Smooth muscle cell (in vitro differentiated cells): ENCODE measurements around the gene KRTAP12-3. TPM values are rescaled to one million over a fixed set of nuclear protein-coding genes. Genes with fewer than 3 reads are reported as not detected.
A peak's percentile ranks its signal among the peaks of the same experiment; 100 is the strongest.
"Not testable (repeated sequence)": the region's sequence is repeated elsewhere in the genome, so short reads cannot be mapped to it uniquely, and the experiment has no call there.

ENCODE experiments used
- DNase-seq: peaks from one replicate; lab custom pipeline; 2025; ENCODE audit not compliant: unreplicated experiment; lab: John Stamatoyannopoulos, UW
- H2AFZ ChIP-seq: fragments of 200-600 bp; sonication (generic); 2 replicates; pipeline ENCODE4 v1.6.0; 2016; ENCODE audit warnings: antibody characterized with exemption, low read depth, mild to moderate bottlenecking
- H3F3A ChIP-seq: fragments of 200-600 bp; sonication (generic); 2 replicates; pipeline ENCODE4 v1.6.0; 2017; ENCODE audit warnings: antibody characterized with exemption, low read depth
- H3K27ac ChIP-seq: fragments of 200-600 bp; sonication (generic); 2 replicates; pipeline ENCODE4 v1.5.1; 2016; ENCODE audit warnings: low read depth, mild to moderate bottlenecking
- H3K27me3 ChIP-seq: fragments of 200-600 bp; sonication (generic); 2 replicates; pipeline ENCODE4 v1.6.1; 2016; ENCODE audit warnings: low read depth, mild to moderate bottlenecking
- H3K36me3 ChIP-seq: fragments of 200-600 bp; sonication (generic); 2 replicates; pipeline ENCODE4 v1.5.1; 2016; ENCODE audit warnings: low read depth
- H3K4me1 ChIP-seq: fragments of 200-600 bp; sonication (generic); 2 replicates; pipeline ENCODE4 v1.5.1; 2016; ENCODE audit warnings: low read depth
- H3K4me2 ChIP-seq: fragments of 200-600 bp; sonication (generic); 2 replicates; pipeline ENCODE4 v1.6.0; 2016; ENCODE audit warnings: mild to moderate bottlenecking
- H3K4me3 ChIP-seq: fragments of 200-600 bp; sonication (generic); 2 replicates; pipeline ENCODE4 v1.5.1; 2016; ENCODE audit warnings: mild to moderate bottlenecking
- H3K79me2 ChIP-seq: fragments of 200-600 bp; sonication (generic); 2 replicates; pipeline ENCODE4 v1.6.0; 2016; ENCODE audit warnings: low read depth, mild to moderate bottlenecking
- H3K9ac ChIP-seq: fragments of 200-600 bp; sonication (generic); 2 replicates; pipeline ENCODE4 v1.6.0; 2016; ENCODE audit warnings: low read depth
- H3K9me3 ChIP-seq: fragments of 200-600 bp; sonication (generic); replicated peaks from 2 replicates; pipeline ENCODE4 v1.5.1; 2016; ENCODE audit warnings: low read depth
- H4K20me1 ChIP-seq: fragments of 200-600 bp; sonication (generic); 2 replicates; pipeline ENCODE4 v1.6.0; 2016; ENCODE audit warnings: low read depth
- WGBS: methylation state at CpG from one replicate; pipeline ENCODE4 v1.1.7; 2016; ENCODE audit warnings: low lambda C conversion rate; 5-methylcytosine and 5-hydroxymethylcytosine counted together
- polyA plus RNA-seq: library from polyadenylated mRNA; unstranded; fragments of >200 nt; fragmentation: Nextera tagmentation; extraction: Ambion mirVana; gene quantifications from 2 replicates; pipeline ENCODE4 v1.2.1, GENCODE V29; 2016
- total RNA-seq: library from RNA; depleted of rRNA; stranded (reverse); fragments of >200 nt; gene quantifications from 2 replicates; pipeline ENCODE4 v1.2.3, GENCODE V29; 2014
- TF ChIP-seq, protein P1 (sequence below): fragments of 200-600 bp; sonication (generic); IDR thresholded peaks from 2 replicates; pipeline ENCODE4 v1.5.1; 2017; ENCODE audit warnings: borderline replicate concordance, mild to moderate bottlenecking, antibody characterized with exemption; ENCODE audit not compliant: insufficient read depth, poor library complexity, severe bottlenecking

Gene KRTAP12-3
- total and polyA plus RNA-seq, 2 experiments from 2014 or later, result not detected

GRCh38 chr21:44695641-44696040 lies 37.9 kb downstream of the KRTAP12-3 start:
- no peaks in the 10 kb centered on the region for H3K79me2 ChIP-seq
- no peak for DNase-seq
- H3K27me3 ChIP-seq, result no peaks in the 10 kb centered on the region
- H3K27ac ChIP-seq, result no peak overlapping the region
- no peak overlapping the region for H3K9ac ChIP-seq
- no peak overlapping the region for H3K4me3 ChIP-seq
- H3K9me3 ChIP-seq, result no peaks in the 10 kb centered on the region
- peaks cover 14% of the 10 kb centered on the region for H3K4me1 ChIP-seq
- 81% methylated on average over 8 of the region's 8 CpGs for WGBS
- no peaks in the 10 kb centered on the region for H4K20me1 ChIP-seq
- H3F3A ChIP-seq, result peaks cover 15% of the 10 kb centered on the region
- TF ChIP-seq, protein P1, sequence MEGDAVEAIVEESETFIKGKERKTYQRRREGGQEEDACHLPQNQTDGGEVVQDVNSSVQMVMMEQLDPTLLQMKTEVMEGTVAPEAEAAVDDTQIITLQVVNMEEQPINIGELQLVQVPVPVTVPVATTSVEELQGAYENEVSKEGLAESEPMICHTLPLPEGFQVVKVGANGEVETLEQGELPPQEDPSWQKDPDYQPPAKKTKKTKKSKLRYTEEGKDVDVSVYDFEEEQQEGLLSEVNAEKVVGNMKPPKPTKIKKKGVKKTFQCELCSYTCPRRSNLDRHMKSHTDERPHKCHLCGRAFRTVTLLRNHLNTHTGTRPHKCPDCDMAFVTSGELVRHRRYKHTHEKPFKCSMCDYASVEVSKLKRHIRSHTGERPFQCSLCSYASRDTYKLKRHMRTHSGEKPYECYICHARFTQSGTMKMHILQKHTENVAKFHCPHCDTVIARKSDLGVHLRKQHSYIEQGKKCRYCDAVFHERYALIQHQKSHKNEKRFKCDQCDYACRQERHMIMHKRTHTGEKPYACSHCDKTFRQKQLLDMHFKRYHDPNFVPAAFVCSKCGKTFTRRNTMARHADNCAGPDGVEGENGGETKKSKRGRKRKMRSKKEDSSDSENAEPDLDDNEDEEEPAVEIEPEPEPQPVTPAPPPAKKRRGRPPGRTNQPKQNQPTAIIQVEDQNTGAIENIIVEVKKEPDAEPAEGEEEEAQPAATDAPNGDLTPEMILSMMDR, result no peak
- no peak overlapping the region for H2AFZ ChIP-seq
- H3K4me2 ChIP-seq, result no peak overlapping the region
- H3K36me3 ChIP-seq, result no peaks in the 10 kb centered on the region

- no peaks in the 10 kb centered on the region for H3K79me2 ChIP-seq
- no peak overlapping the region for H3K4me3 ChIP-seq
- no peak overlapping the region for H3K27ac ChIP-seq
- H3K27me3 ChIP-seq, result no peaks in the 10 kb centered on the region
- peaks cover 14% of the 10 kb centered on the region for H3K4me1 ChIP-seq
- H3K36me3 ChIP-seq, result no peaks in the 10 kb centered on the region
- 84% methylated on average over 10 of the region's 10 CpGs for WGBS
- H3K9me3 ChIP-seq, result no peaks in the 10 kb centered on the region
- H3K4me2 ChIP-seq, result no peak overlapping the region
- H4K20me1 ChIP-seq, result no peaks in the 10 kb centered on the region
- no peak for DNase-seq
- TF ChIP-seq, protein P1, result no peak
- peaks cover 12% of the 10 kb centered on the region for H3F3A ChIP-seq
- H3K9ac ChIP-seq, result no peak overlapping the region
- H2AFZ ChIP-seq, result no peak overlapping the region
These were observed 38.8 kb downstream of the KRTAP12-3 start for GRCh38 chr21:44696572-44696971.

DNA sequence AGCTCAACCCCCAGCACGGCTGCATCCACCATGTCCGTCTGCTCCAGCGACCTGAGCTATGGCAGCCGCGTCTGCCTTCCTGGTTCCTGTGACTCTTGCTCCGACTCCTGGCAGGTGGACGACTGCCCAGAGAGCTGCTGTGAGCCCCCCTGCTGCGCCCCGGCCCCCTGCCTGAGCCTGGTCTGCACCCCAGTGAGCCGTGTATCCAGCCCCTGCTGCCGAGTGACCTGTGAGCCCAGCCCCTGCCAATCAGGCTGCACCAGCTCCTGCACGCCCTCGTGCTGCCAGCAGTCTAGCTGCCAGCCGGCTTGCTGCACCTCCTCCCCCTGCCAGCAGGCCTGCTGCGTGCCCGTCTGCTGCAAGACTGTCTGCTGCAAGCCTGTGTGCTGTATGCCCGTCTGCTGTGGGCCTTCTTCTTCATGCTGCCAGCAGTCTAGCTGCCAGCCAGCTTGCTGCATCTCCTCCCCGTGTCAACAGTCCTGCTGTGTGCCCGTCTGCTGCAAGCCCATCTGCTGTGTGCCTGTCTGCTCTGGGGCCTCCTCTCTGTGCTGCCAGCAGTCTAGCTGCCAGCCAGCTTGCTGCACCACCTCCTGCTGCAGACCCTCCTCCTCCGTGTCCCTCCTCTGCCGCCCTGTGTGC lies 39.6 kb downstream of the KRTAP12-3 start, which contains the start of gene KRTAP10-12:
TSS of gene KRTAP10-12 (plus strand) at position 1 of the 639 bp plus-strand sequence. CDS start at position 31, 30 bp downstream.
- H3K36me3 ChIP-seq, H2AFZ ChIP-seq, H3K4me3 ChIP-seq, H3F3A ChIP-seq, H4K20me1 ChIP-seq, H3K27me3 ChIP-seq, H3K9me3 ChIP-seq, H3K9ac ChIP-seq, H3K79me2 ChIP-seq, DNase-seq: not testable (repeated sequence)
- 62% methylated on average over 17 of the region's 21 CpGs for WGBS
- peak within 1 kb of the TSS; percentile 34 for H3K4me2 ChIP-seq
- H3K4me1 ChIP-seq, result peaks cover 14% of the 10 kb centered on the region
- peak within 1 kb of the TSS; percentile 35 for H3K27ac ChIP-seq

DNA sequence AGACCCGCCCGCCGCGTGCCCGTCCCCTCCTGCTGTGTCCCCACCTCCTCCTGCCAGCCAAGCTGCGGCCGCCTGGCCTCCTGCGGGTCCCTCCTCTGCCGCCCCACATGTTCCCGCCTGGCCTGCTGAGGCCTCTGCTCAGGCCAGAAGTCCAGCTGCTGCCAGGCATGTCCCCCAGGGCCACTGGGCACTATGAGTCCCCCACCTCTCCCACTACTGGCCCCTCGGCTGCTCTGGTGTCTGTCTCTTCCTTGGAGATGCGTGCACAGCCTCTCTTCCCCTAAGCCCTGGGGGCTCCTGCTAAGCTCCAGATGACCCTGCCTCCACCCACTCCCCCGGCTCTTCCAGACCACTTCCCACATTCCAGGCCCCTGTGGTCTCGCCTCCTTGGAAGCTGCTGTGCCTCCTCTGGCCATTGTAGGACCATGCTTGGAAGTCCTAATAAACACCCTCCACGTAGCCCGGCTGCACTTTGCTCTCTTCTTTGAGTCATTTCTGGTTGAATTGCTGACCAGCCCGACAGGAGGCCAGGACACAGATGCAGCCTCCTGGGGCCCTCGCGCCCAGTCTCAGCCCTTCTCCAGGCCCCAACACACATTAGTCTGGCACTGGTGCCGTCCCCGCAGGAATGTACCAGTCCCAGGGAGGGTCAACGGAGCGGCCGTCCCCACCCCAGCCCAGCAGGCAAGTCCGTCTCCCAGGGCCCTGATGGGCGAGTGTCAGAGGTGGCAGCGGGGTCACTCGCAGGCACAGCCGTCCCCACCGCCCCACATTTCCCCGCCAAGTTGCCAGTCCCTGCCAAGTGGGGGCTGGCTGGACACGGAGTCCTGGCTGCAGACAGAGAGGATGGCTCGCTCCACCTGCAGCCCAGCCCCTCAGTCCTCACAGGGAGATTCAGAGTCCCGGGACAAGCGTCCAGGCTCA lies 40.3 kb downstream of the KRTAP12-3 start:
- Histone ChIP-seq H3K9me3 (no peaks in the 10 kb centered on the region), H3K4me2 (peak overlapping the region; percentile 34), H3K4me1 (peaks cover 14% of the 10 kb centered on the region), H4K20me1 (no peaks in the 10 kb centered on the region), H3K36me3 (no peaks in the 10 kb centered on the region), H2AFZ (no peak overlapping the region), H3K79me2 (no peaks in the 10 kb centered on the region), H3K27ac (peak overlapping the region; percentile 35), H3K9ac (no peak overlapping the region), H3K27me3 (peaks cover under 1% of the 10 kb centered on the region), H3F3A (no peaks in the 10 kb centered on the region), H3K4me3 (no peak overlapping the region)
- 35% methylated on average over 26 of the region's 35 CpGs for WGBS
- TF ChIP-seq, protein P1, result no peak
- no peak for DNase-seq
